GM18861 (cell line): Measurements from ENCODE around the gene DNAJC24.
"Not testable (repeated sequence)": the region's sequence is repeated elsewhere in the genome, so short reads cannot be mapped to it uniquely, and the experiment has no call there.

Experiments used
- ATAC-seq: cut with Tn5 transposase; IDR thresholded peaks from one replicate; pipeline ENCODE4 v1.9.1; 2021; ENCODE audit not compliant: unreplicated experiment

Gene DNAJC24

GRCh38 chr11:31369348-31370329 lies at the start of gene DNAJC24, which contains the start of gene DCDC1:
DNAJC24 (plus strand) TSS chr11:31369860; CDS start chr11:31370749, 889 bp downstream.
DCDC1 (minus strand) TSS chr11:31369739; CDS start chr11:31328280, 41,459 bp downstream.
- ATAC-seq = peak; percentile 98

GRCh38 chr11:31321494-31321893 lies 48.2 kb upstream of the DNAJC24 start:
- not testable (repeated sequence) for ATAC-seq

GRCh38 chr11:31323145-31323544 lies 46.5 kb upstream of the DNAJC24 start:
- no peak for ATAC-seq

- ATAC-seq = no peak
Measured at GRCh38 chr11:31325160-31325559, 44.5 kb upstream of the DNAJC24 start.

- peak; percentile 78 for ATAC-seq
Measured at GRCh38 chr11:31326470-31327148, 43.1 kb upstream of the DNAJC24 start.

- no peak for ATAC-seq
Measured at GRCh38 chr11:31327417-31327816, 42.2 kb upstream of the DNAJC24 start.

GRCh38 chr11:31328697-31329096 lies 41.0 kb upstream of the DNAJC24 start:
- ATAC-seq = no peak

- no peak for ATAC-seq
Measured at GRCh38 chr11:31337806-31338205, 31.9 kb upstream of the DNAJC24 start.

- ATAC-seq = no peak
Measured at GRCh38 chr11:31340903-31341572, 28.6 kb upstream of the DNAJC24 start.

GRCh38 chr11:31351168-31351567 lies 18.5 kb upstream of the DNAJC24 start:
- ATAC-seq = no peak

GRCh38 chr11:31355131-31355530 lies 14.5 kb upstream of the DNAJC24 start:
- no peak for ATAC-seq

- ATAC-seq = no peak
Measured at GRCh38 chr11:31355817-31356216, 13.8 kb upstream of the DNAJC24 start.

- ATAC-seq = no peak
Measured at GRCh38 chr11:31361743-31362142, 7.9 kb upstream of the DNAJC24 start.

- ATAC-seq = no peak
Measured at GRCh38 chr11:31366795-31367194, 2.9 kb upstream of the DNAJC24 start.

- ATAC-seq = no peak
Measured at GRCh38 chr11:31375879-31376278, 6.2 kb downstream of the DNAJC24 start.

GRCh38 chr11:31383116-31383515 lies 13.5 kb downstream of the DNAJC24 start:
- ATAC-seq = no peak

- ATAC-seq = no peak
Measured at GRCh38 chr11:31387379-31387778, 17.7 kb downstream of the DNAJC24 start.

- ATAC-seq = no peak
Measured at GRCh38 chr11:31397239-31397834, 27.7 kb downstream of the DNAJC24 start.

- ATAC-seq = no peak
Measured at GRCh38 chr11:31404614-31405013, 35.0 kb downstream of the DNAJC24 start.

- ATAC-seq = no peak
Measured at GRCh38 chr11:31408201-31408600, 38.5 kb downstream of the DNAJC24 start.

GRCh38 chr11:31412946-31413345 lies 43.3 kb downstream of the DNAJC24 start:
- ATAC-seq = no peak
